Sigmoid colon (tissue), 4 donors: Measurements from ENCODE around the gene WBP2.

Experiments
- POLR2A ChIP-seq, 2 donors: fragments of 450-650 bp; IDR thresholded peaks; one replicate each; pipeline ENCODE4 v1.6.1; 2016; ENCODE audit warnings: antibody characterized with exemption in 2 of 2, mild to moderate bottlenecking in 2 of 2, moderate library complexity in 2 of 2
- POLR2AphosphoS5 ChIP-seq, 4 donors: sonication (generic); formaldehyde crosslinking; IDR thresholded peaks; one replicate each; pipeline ENCODE4 v1.6.1; 2017; ENCODE audit warnings: antibody characterized with exemption in 4 of 4
- TF ChIP-seq, protein P1 (sequence below), 4 experiments: fragments of 450-650 bp in 3 of 4; fragments of 200-600 bp in 1 of 4; IDR thresholded peaks; one replicate each; pipeline ENCODE4 v1.5.1; 2016 to 2019; ENCODE audit warnings: antibody characterized with exemption in 4 of 4, mild to moderate bottlenecking in 3 of 4, moderate library complexity in 2 of 4

DNA sequence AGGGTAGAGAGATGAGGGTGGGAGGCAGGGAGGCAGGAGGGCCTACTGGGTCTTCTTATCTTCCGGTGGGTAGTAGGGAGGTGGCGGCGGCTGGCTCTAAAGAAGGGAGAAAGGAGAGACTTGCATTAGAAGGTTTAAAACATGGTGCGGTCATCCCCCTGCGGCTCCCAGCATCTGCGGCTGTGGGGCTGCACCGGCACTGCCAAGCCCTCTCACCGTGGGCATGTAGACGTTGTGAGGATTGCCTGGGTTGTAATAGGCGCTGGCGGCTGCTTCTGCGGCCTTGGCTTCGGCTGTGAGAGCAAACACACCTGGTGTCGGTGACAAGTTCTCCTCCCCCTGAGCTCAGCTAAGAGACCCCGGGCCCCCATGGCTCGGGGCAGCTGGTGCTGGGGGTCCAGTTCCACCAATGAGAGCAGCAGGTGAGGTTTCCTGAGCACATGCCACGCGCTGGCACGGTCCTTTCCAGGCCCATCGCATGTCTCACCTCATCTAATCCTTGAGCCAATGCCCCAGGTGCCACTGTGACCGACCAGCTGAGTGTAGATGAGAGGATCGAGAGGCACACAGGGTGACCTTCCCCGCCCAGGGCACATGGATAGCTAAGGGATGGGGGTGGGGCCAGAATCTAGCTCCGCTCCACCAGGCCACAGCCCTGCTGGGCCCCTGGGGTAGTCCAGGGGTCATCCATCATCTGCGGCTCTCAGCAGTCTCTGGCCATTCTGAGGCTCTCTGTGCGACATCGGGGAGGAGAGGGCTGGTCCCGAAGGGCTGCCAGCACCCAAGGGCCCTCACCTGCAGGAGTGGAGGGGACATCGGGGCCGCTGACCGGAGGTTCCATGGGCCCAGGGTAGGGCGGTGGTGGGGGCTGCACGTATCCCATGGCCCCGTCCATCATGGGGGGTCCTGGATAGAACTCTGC lies 8.2 kb downstream of the WBP2 start:
- TF ChIP-seq POLR2AphosphoS5 (IDR thresholded peaks at IDR 0.05) (no peak), POLR2A (IDR thresholded peaks at IDR 0.05) (no peak)
- TF ChIP-seq, protein P1, sequence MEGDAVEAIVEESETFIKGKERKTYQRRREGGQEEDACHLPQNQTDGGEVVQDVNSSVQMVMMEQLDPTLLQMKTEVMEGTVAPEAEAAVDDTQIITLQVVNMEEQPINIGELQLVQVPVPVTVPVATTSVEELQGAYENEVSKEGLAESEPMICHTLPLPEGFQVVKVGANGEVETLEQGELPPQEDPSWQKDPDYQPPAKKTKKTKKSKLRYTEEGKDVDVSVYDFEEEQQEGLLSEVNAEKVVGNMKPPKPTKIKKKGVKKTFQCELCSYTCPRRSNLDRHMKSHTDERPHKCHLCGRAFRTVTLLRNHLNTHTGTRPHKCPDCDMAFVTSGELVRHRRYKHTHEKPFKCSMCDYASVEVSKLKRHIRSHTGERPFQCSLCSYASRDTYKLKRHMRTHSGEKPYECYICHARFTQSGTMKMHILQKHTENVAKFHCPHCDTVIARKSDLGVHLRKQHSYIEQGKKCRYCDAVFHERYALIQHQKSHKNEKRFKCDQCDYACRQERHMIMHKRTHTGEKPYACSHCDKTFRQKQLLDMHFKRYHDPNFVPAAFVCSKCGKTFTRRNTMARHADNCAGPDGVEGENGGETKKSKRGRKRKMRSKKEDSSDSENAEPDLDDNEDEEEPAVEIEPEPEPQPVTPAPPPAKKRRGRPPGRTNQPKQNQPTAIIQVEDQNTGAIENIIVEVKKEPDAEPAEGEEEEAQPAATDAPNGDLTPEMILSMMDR (IDR thresholded peaks at IDR 0.05) = no peak
